Posterior vena cava (tissue), 2 donors: Measurements from ENCODE around the gene FAM107B. TPM values are rescaled to one million over a fixed set of nuclear protein-coding genes. Genes with fewer than 3 reads are reported as not detected.
"Not testable (repeated sequence)": the region's sequence is repeated elsewhere in the genome, so short reads cannot be mapped to it uniquely, and the experiment has no call there.

Experiments used
- DNase-seq: peaks from one replicate; pipeline ENCODE4 v3.0.0-alpha.2; 2020; ENCODE audit warnings: low spot score
- intact Hi-C, 2 donors: fragments of 100-400 bp; cut with DNase I; formaldehyde crosslinking; loops; one replicate each; pipeline versions ENCODE4 v1.14.1 to v1.14.2; 2022 to 2023
- total RNA-seq, 2 donors: library from RNA; stranded (reverse); fragmentation: NEBNext Ultra II Directional; extraction: Animal tissue kit (Norgen Biotek cat#: 25700); gene quantifications; one replicate each; pipeline ENCODE4 v1.2.1, GENCODE V29; 2021
- donor health status: DM: yes; HTN: yes; CAD: no.
- donor health status: DM: yes; HTN: yes; CAD: no.

The FAM107B gene
- total RNA-seq, 2 donors from 2014 or later, result 23.2 to 28.4 TPM

DNA sequence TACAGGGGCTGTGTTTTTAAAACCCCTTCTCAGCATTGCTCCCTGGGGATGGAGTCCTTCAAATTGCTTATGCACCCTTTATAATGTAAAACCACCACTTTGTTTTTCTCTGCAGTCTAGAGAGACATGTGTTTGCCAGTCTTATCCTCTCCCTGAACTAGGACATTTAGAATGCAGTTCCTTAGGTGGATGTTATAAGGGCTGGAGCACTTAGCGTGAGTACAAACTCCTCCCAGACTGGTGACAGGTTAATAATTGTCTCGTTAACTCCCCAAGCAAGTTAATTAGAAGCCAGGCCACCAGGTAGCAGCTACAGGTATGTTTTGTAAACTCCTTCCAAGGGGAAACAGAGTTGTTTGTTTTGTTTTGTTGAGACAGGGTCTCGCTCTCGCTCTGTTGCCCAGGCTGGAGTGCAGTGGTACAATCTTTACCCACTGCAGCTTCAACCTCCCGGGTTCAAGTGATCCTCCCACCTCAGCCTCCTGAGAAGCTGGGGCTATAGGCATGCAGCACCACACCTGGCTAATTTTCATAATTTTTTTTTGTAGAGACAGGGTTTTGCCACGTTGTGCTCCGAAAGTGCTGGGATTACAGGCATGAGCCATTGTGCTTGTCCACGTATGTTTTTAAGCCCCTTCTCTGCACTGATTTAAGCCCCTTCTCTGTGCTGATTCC is 100.2 kb downstream of the FAM107B start:
- DNase-seq, result no peak
- intact Hi-C loops, result no loop called here

DNA sequence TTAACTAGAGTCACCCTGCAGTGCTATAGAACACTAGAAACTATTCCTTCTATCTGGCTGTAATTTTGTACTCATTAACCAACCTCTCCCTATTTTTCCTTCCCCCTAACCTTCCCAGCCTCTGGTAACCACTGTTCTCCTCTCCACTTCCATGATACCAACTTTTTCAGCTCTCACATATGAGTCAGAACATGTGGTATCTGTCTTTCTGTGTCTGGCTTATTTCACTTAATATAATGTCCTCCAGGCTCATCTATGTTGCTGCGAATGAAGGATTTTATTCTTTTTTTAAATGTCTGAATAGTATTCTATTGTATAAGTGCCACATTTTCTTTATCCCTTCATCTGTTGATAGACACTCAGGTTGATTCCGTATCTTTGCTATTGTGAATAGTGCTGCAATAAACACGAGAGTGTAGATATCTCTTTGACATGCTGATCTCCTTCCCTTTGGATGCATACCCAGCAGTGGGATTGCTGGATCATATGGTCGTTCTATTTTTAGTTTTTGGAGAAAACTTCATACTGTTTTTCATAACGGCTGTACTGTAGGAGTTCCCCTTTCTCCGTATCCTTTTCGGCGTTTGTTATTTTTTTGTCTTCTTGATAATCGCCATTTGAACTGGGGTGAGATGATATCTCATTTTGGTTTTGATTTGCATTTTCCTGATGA is 101.4 kb downstream of the FAM107B start:
- intact Hi-C loops, result no loop called here
- DNase-seq, result no peak

DNA sequence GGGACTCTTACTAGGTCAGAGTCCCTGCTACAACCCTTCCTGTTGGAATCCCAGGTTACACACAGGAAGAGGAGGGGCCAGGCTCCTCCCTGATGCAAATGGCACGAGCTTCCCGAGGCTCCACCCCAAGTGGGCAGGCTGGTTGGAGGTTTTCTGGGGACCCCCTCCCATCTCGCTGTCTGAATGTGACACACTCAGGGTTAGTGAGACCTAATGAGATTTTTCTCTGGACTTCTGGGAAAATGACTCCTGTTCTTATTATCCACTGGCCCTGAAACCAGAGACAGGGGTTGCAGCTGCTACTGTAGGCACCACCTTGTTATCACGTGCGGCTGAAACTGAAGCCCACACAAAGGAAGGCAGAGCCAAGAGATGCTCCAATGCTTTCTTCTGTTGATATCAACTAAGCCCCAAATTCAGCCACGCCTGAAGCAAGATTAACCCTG is 103.3 kb downstream of the FAM107B start:
- DNase-seq, result no peak
- intact Hi-C loops, result no loop called here

DNA sequence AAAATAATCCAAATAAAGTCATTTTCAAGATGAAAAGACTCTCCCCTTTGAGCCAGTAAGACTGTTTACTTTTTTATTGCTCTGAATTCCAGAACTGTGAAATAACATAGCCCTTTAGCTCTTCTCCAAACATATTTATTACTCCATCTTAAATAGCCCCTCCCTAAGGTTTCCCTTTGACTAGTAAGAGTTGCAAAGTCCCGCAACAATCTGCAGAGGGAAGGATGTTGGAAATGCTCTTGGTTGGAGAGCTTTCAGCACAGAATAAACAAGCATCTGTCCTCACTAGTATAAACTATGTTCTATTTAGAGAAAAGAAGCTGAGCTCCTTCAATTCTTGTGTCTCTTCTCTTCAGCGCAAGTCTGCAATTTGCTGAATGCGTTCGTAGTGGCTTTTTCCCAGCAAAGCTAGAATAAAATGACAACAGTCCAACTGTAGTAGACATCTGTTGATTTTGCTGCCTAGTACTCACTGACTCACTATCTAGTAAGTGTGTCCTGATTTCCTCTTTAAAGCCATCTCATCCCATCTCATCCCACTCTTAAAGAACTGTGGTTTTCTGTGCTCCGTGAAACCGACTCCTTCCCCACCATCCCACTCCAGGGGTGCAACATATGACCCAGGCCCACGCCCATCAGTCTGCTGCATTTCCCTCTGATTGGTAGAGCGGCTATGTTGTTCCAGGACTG is 104.0 kb downstream of the FAM107B start:
- intact Hi-C loops, result no loop called here
- no peak for DNase-seq

DNA sequence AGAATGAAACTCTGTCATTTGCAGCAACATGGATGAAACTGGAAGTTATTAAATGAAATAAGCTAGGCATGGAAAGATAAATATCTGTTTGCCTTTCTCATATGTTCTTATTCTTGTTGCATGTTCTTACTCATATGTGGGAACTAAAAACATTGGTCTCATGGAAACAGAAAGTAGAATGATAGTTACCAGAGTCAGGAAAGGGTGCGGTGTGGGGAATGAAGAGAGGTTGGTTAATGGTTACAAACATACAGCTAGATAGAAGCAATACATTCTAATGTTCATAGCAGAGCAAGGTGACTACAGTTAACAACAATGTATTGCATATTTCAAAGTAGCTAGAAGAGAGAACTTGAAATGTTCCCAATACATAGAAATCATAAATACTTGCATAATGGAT is 105.1 kb downstream of the FAM107B start:
- intact Hi-C loops, result no loop called here
- DNase-seq, result no peak

DNA sequence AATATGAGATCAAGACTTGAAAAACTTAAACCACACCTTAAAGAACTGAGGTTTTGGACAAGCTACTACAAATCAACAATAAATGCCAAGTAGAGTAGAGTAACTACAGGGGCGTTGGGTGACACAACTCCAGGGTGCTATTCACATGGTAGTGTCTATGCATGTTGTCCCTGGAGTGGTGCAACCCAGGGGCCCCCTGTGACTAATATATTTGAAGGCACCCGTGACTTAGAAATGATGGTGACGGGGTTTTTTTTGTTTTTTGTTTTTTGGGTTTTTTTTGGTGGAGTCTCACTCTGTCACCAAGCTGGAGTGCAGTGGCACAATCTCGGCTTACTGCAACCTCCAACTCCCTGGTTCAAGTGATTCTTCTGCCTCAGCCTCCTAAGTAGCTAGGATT is 106.9 kb downstream of the FAM107B start:
- no peak for DNase-seq
- intact Hi-C loops, result no loop called here

DNA sequence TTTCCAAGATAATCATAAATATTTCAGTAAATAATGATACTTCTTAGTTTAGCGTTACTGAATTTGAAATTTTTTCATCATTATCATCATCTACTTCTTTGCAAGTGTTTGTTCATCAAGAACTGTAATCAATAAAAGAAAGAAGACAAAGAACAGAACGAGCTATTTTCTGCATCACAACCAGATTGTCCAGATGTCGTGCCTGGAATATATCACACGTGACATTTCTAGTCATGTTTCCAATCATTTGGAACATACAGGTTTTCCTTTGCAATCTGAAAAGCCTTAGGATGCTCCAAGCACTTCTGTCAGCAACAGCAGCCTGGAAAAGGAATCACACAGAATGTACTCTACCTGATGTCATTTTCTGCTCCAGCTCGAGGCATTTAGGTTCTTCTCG is 107.4 kb downstream of the FAM107B start:
- intact Hi-C loops, result no loop called here
- DNase-seq, result no peak

DNA sequence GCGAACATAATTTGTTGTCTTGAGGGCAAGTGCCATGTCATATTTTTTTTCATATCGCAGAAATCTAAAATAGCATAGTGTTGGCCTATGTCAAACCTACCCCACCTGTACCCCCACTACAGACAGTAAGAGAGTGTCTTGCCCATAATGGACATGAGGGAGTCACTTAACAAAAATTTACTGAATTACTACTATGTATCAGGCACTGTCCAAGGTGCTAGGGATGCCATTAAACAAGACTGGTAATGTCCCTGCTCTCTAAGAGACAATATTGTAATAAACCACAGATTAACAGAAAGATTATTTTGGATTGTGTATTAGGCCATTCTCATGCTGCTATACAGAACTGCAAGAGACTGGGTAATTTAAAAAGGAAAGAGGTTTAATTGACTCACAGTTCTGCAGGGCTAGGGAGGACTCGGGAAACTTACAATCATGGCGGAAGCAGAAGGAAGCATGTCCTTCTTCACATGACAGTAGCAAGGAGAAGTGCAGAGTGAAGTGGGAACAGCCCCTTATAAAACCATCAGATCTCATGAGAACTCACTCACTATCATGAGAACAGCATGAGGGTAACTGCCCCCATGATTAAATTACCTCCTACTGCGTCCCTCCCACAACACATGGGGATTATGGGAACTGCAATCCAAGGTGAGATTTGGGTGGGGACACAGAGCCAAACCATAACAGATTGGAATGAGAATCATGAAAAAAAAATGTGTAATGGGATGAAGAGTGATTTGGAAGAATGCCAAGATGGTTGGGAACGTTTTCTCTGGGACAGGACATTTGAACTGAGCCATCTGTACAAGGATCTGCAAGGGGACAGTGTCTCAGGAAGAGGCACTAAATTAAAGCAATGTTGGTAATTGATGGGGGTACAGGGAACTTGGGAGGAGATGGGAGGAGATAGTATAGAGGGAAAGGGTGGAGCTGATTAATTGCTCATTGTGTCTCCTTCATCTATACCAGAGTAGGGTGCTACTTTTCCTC is 108.5 kb downstream of the FAM107B start:
- intact Hi-C loops, result no loop called here
- DNase-seq, result no peak

DNA sequence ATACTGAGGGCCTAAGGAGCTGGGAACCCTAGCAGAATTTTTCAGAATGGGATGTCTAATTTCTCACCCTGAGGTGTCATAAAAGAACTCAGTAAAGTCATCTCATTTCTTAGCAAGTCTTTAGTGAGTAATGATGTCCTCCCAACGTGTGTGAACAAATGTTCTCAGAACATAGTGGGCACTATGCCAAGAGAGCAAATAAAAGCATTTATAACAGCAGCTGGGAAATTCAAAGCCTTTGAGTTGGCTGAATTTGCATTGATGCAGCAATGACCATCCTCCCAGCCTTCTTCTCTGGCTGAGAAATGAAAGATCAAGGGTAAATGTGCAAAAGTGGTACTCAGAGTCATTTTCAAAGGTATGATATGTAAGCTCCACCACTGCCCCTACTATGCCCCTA is 109.4 kb downstream of the FAM107B start:
- DNase-seq, result no peak
- intact Hi-C loops, result no loop called here

DNA sequence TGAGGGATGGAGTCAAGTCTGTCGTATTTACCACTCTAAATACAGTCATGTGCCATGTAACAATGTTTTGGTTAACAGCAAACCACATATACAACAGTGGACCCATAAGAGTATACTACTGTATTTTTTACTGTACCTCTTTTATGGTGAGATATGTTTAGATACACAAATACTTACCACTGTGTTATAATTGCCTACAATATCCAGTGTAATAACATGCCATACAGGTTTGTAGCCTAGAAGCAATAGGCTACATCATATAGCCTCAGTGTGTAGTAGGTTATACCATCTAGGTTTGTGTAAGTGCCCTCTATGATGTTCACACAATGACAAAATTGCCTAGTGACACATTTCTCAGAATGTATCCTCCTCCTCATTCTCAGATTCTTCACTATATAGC is 110.4 kb downstream of the FAM107B start:
- DNase-seq, result no peak
- intact Hi-C loops, result no loop called here

DNA sequence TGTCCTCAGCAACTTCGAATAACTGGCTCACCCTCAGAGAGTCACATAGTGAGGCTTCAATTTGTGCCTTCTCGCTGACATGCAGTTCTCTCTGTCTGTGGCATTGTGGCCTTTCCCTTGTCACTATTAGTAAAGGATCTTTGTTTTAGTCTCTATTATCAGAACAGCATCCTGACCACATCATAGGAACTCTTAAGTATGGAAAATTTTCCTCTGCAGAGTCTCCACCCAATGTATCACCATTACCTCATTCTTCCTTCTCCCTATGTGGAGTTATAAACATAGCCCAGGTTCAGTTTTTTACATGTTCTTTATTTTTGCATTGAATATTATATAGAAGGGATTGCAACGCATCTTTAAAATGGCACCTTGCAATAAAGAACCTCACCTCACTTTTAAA is 112.9 kb downstream of the FAM107B start:
- no peak for DNase-seq
- intact Hi-C loops, result loop anchor here in 1 of 2 donors (1.0 kb wide), 1 partner anchor 25 kb away; no protein-coding TSS in a partner anchor

DNA sequence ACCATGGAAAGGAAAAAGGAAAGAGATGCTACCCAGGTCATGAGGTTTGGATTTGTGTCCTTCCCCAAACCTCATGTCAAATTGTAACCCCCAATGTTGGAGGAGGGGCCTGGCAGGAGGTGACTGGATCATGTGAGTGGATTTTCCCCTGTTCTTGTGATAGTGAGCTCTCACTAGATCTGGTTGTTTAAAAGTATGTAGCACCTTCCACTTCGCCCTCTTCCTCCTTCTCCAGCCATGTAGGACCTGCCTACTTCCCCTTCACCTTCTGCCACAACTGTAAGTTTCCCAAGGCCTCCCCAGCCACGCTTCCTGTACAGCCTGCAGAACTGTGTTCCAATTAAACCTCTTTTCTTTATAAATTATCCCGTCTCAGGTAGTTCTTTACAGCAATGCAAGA is 113.9 kb downstream of the FAM107B start:
- intact Hi-C loops, result loop anchor here in 1 of 2 donors (1.0 kb wide), 1 partner anchor 26 kb away; no protein-coding TSS in a partner anchor
- DNase-seq, result no peak

DNA sequence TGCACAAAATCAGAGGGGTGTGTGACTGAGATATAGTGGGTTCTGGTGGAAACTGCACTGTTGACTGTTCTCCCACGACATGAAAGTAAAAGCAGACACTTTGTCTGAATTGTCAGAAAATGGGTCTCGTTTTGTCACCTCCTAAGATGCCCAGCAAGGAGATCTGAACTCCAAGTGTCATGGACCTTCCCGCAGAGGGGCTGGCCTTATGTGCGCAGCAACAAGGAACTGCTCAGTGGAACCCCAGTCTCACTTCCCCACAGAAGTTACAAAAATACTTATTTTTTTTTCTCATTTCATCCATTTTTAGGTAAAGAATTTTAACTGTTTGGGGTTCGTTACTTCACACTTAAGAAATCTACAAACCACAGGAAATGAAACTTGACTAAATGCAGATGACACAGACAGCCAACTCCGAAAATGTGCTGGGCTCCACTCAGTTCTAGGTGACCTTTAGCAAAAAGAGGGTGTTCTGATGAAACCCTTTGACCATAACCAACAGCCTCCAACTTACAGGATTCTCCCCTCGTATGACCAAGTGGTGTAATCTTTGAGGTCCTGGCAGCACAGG is 115.0 kb downstream of the FAM107B start:
- no peak for DNase-seq
- intact Hi-C loops, result no loop called here

DNA sequence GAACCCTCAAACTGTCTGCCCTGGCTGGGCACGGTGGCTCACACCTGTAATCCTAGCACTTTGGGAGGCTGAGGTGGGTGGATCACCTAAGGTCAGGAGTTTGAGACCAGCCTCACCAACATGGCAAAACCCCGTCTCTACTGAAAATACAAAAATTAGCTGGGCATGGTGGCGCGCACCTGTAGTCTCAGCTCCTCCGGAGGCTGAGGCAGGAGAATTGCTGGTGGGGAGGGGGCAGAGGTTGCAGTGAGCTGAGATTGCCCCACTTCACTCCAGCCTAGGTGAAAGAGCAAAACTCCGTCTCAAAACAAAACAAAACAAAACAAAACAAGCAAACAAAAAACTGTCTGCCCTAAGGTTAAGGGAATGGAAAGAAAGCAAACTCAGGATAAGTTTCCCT is 115.6 kb downstream of the FAM107B start:
- DNase-seq, intact Hi-C loops: not testable (repeated sequence)

DNA sequence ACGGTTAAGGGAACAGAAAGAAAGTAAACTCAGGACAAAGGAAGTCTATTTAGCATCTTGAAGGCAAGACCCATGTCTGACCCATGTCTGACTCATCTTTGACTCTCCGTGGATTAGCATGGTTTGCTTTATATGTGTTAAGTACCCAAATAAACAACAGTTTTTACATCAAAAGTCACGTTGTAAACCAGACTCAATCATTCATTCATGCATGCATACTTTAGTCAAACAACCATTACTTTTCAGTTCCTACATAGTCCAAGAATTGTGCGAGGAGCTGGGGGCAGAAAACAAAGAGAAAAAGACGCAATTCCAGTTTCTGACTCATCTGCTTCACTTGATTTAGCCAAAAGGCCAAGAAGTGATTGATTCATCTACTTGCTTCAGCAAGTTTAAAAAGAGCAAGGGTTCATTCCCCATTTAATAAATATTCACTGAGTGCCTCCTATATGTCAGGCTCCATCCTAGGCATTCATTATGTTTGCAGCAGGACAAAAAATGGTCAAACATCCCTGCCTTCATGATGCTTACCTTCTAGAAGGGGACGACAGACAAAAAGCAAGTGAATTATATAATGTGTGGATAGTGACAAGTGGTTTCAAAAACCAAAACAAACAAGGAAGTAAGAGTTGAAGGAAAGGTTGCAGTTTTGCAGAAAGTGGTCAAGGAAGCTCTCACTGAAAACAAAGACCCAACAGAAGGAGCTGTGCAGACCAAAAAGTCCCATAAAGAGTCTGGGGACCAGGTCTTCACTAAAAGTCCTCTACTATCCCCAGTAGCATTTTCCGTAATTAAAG is 116.2 kb downstream of the FAM107B start:
- DNase-seq, result no peak
- intact Hi-C loops, result no loop called here

DNA sequence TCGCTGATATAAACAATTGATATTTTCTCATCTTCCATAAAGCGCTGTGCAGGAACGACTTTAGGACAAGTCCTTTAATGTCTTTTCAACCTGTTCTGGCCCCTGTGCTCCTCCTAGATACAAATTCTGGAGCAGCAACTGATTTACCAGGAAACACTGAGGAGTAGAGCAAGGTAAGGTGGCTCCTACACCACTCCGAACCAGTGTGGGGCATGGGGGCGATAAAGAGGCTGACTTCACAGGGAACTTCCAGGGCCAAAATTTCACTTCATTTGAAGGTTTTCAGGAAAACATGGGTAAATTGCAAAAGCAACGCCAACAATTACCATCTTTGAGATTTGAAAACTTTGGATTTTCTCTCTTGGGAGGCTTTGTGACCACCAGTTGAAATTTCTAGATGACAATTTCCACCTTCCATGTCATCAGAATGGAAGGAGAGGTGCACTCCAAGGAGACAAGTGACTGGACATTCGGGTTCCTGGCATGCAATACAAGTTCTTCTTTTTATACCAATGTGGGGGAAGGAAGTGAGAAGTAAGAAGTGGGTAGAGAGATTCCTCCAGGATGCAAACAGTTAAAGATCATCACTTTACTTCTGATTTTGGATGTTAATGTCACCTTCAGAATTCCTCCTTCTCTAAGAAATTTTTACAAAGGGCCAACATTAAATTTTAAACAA is 118.5 kb downstream of the FAM107B start:
- intact Hi-C loops, result no loop called here
- DNase-seq, result no peak

DNA sequence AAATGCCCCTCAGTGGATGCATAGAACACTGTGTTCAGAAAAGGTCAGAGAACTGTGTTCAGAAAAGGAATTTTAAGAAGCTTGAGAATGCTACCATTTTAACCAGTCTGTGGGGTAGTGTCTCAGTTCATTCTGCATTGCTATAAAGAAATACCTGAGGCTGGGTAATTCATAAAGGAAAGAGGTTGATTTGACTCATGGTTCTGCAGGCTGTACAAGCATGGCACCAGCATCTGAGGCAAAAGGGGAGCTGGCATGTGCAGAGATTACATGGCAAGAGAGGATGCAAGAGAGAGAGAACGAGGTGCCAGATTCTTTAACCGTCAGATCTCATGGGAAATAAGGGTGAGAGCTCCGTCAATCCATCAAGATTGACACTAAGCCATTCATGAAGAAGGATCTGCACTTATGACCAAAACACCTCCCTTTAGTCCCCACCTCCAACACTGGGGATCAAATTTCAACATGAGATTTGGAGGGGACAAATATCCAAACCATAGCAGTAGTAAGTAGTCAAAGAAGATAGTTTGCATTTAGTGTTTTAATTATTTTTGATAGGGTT is 119.8 kb downstream of the FAM107B start:
- intact Hi-C loops, result loop anchor here in 1 of 2 donors (1.0 kb wide), 1 partner anchor 28 kb away; no protein-coding TSS in a partner anchor
- no peak for DNase-seq
